Measurements from ENCODE around the gene PARK7.

DNA sequence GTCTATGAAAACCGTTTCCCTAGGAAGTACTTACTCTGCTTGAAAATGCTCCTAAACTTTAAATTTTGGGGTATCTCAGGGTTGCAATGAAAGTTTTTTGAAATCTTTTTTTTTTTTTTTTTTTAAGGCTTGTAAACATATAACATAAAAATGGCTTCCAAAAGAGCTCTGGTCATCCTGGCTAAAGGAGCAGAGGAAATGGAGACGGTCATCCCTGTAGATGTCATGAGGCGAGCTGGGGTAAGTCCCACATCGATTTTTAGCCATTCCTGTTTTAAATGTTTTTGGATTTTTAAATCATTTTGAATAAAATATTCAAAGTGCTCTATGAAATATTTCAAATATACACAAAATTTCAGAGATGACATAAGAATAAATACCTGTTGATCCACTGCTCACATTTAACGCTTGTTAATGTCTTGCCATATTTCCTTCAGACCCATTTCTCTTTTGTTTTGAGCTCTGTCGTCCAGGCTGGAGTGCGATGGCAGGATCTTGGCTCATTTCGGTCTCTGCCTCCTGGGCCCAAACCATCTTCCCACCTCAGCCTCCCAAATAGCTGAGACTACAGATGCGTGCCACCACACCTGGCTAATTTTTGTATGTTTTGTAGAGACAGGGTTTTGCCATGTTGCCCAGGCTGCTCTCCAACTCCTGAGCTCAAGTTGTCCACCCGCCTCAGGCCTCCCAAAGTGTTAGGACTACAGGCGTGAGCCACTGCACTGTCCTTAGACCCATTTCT lies 1.3 kb downstream of the PARK7 start:
- TF ChIP-seq, protein P1, sequence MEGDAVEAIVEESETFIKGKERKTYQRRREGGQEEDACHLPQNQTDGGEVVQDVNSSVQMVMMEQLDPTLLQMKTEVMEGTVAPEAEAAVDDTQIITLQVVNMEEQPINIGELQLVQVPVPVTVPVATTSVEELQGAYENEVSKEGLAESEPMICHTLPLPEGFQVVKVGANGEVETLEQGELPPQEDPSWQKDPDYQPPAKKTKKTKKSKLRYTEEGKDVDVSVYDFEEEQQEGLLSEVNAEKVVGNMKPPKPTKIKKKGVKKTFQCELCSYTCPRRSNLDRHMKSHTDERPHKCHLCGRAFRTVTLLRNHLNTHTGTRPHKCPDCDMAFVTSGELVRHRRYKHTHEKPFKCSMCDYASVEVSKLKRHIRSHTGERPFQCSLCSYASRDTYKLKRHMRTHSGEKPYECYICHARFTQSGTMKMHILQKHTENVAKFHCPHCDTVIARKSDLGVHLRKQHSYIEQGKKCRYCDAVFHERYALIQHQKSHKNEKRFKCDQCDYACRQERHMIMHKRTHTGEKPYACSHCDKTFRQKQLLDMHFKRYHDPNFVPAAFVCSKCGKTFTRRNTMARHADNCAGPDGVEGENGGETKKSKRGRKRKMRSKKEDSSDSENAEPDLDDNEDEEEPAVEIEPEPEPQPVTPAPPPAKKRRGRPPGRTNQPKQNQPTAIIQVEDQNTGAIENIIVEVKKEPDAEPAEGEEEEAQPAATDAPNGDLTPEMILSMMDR (IDR thresholded peaks at IDR 0.05): no peak
- TF ChIP-seq EP300 (IDR thresholded peaks at IDR 0.05) (no peak), POLR2A (IDR thresholded peaks at IDR 0.05) (no peak), POLR2AphosphoS5 (IDR thresholded peaks at IDR 0.05) (no peak)

Measured in sigmoid colon (tissue), 4 donors.